ENCODE measurements around the gene WWOX.

The WWOX gene

DNA sequence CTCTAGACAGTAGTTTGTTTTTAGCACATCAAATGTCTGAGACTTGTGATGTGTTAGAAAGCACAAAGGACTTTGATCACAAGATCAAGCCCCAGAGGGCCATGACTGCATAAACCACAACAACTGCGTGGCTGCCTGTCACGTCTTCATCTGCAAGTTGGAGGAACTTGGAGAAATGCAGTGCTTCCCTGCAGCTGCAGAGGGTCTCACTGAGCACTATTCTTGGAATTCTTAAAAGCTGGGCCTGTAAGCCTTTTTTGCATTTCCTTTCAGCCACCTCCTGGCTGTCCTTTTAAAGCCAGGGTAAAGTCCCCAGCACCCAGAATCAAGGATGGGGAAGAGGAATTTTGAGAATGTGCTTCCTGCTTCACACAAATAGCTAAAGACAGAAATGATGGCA is 1069.8 kb downstream of the WWOX start:
- Histone ChIP-seq H3K79me2 (ENCODE audit: insufficient read depth, low read depth) (no peaks in the 10 kb centered on the region), H3K36me3 (ENCODE audit: insufficient read depth) (no peaks in the 10 kb centered on the region), H3K27ac (no peak overlapping the region), H3K9ac (no peak overlapping the region), H2AFZ (ENCODE audit: low read depth) (no peak overlapping the region), H4K20me1 (ENCODE audit: insufficient read depth) (no peaks in the 10 kb centered on the region), H3K4me2 (no peak overlapping the region), H3K4me1 (ENCODE audit: low read depth, poor library complexity, severe bottlenecking) (no peaks in the 10 kb centered on the region), H3K4me3 (IDR thresholded peaks at IDR 0.05; ENCODE audit: insufficient read depth, low read depth, low read length) (no peak overlapping the region), H3K27me3 (ENCODE audit: insufficient read depth, low read depth) (no peaks in the 10 kb centered on the region)
- TF ChIP-seq, protein P1, sequence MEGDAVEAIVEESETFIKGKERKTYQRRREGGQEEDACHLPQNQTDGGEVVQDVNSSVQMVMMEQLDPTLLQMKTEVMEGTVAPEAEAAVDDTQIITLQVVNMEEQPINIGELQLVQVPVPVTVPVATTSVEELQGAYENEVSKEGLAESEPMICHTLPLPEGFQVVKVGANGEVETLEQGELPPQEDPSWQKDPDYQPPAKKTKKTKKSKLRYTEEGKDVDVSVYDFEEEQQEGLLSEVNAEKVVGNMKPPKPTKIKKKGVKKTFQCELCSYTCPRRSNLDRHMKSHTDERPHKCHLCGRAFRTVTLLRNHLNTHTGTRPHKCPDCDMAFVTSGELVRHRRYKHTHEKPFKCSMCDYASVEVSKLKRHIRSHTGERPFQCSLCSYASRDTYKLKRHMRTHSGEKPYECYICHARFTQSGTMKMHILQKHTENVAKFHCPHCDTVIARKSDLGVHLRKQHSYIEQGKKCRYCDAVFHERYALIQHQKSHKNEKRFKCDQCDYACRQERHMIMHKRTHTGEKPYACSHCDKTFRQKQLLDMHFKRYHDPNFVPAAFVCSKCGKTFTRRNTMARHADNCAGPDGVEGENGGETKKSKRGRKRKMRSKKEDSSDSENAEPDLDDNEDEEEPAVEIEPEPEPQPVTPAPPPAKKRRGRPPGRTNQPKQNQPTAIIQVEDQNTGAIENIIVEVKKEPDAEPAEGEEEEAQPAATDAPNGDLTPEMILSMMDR (conservative IDR thresholded peaks at IDR 0.05; ENCODE audit: low read depth, low read length), result no peak

- H3K27ac ChIP-seq, result no peak overlapping the region
These were observed 1071.2 kb downstream of the WWOX start for GRCh38 chr16:79170555-79171246.

GRCh38 chr16:79171504-79171903 is 1072.0 kb downstream of the WWOX start:
- Histone ChIP-seq H3K4me1 (ENCODE audit: low read depth, poor library complexity, severe bottlenecking) (no peaks in the 10 kb centered on the region), H3K9ac (no peak overlapping the region), H3K79me2 (ENCODE audit: insufficient read depth, low read depth) (no peaks in the 10 kb centered on the region), H3K27me3 (ENCODE audit: insufficient read depth, low read depth) (no peaks in the 10 kb centered on the region), H3K4me2 (no peak overlapping the region), H3K4me3 (IDR thresholded peaks at IDR 0.05; ENCODE audit: insufficient read depth, low read depth, low read length) (no peak overlapping the region), H3K27ac (no peak overlapping the region), H2AFZ (ENCODE audit: low read depth) (no peak overlapping the region), H3K36me3 (ENCODE audit: insufficient read depth) (no peaks in the 10 kb centered on the region), H4K20me1 (ENCODE audit: insufficient read depth) (no peaks in the 10 kb centered on the region)
- TF ChIP-seq, protein P1 (conservative IDR thresholded peaks at IDR 0.05; ENCODE audit: low read depth, low read length), result no peak

More at GRCh38 chr16:79170555-79171246, 1071.2 kb downstream of the WWOX start:
- no peaks in the 10 kb centered on the region for H3K4me1 ChIP-seq (ENCODE audit: low read depth, poor library complexity, severe bottlenecking)
- H3K36me3 ChIP-seq (ENCODE audit: insufficient read depth), result no peaks in the 10 kb centered on the region
- no peaks in the 10 kb centered on the region for H4K20me1 ChIP-seq (ENCODE audit: insufficient read depth)
- no peak overlapping the region for H3K4me2 ChIP-seq
- no peak overlapping the region for H2AFZ ChIP-seq (ENCODE audit: low read depth)
- H3K4me3 ChIP-seq (IDR thresholded peaks at IDR 0.05; ENCODE audit: insufficient read depth, low read depth, low read length), result no peak overlapping the region
- no peaks in the 10 kb centered on the region for H3K27me3 ChIP-seq (ENCODE audit: insufficient read depth, low read depth)
- H3K79me2 ChIP-seq (ENCODE audit: insufficient read depth, low read depth), result no peaks in the 10 kb centered on the region
- H3K9ac ChIP-seq, result no peak overlapping the region
- TF ChIP-seq, protein P1 (conservative IDR thresholded peaks at IDR 0.05; ENCODE audit: low read depth, low read length), result no peak

DNA sequence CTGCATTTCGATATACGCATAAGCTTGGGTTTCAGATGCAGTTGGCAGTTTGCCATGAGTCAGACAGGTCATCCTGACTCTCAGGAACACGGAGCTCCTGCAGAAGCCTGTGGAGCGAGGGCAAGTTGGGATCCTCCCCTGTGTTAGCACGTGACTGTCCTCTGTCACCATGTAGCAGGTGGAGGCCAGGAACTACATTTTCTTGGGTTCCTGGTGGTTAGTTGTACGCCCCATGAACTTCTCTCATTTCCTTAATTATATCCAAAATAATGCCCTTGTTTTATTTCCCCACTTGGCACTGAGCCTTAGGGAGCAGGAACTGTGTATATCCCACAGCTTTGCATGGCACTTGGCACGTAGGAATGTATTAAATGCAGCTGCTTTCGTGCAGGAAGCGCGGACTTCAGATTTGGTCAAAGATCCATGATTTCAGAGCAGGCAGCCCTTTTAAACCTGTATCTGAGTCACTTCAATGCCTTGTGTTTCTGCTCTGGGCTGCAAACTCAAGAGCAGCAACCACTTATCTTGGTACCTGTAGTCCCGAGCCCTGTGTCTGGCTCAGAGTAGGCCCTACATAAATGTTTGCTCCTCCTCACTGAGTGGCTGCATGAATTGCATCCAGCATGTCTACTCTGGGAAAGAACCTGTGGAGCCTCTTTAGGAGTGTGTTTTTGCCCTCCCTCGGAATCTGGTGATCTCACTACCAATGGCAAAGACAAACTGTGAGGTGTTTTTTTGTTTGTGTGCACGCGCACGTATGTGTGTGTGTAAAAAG is 1072.7 kb downstream of the WWOX start:
- no peaks in the 10 kb centered on the region for H4K20me1 ChIP-seq (ENCODE audit: insufficient read depth)
- no peaks in the 10 kb centered on the region for H3K4me1 ChIP-seq (ENCODE audit: low read depth, poor library complexity, severe bottlenecking)
- TF ChIP-seq, protein P1 (conservative IDR thresholded peaks at IDR 0.05; ENCODE audit: low read depth, low read length), result no peak
- no peaks in the 10 kb centered on the region for H3K36me3 ChIP-seq (ENCODE audit: insufficient read depth)
- no peak overlapping the region for H3K4me3 ChIP-seq (IDR thresholded peaks at IDR 0.05; ENCODE audit: insufficient read depth, low read depth, low read length)
- H3K27ac ChIP-seq, result no peak overlapping the region
- no peak overlapping the region for H3K9ac ChIP-seq
- no peaks in the 10 kb centered on the region for H3K27me3 ChIP-seq (ENCODE audit: insufficient read depth, low read depth)
- no peak overlapping the region for H3K4me2 ChIP-seq
- no peak overlapping the region for H2AFZ ChIP-seq (ENCODE audit: low read depth)
- no peaks in the 10 kb centered on the region for H3K79me2 ChIP-seq (ENCODE audit: insufficient read depth, low read depth)

All from KMS-11 (cell line).